HFF-Myc (cell line): ENCODE results near the gene SNX25.

Experiments
- DNase-seq: peaks from one replicate; pipeline ENCODE4 v3.0.0-alpha.2; 2011; ENCODE audit warnings: low read depth; ENCODE audit errors: extremely low read depth
- H3K4me3 ChIP-seq: replicated peaks from 2 replicates; pipeline ENCODE4 v1.5.1; 2011; ENCODE audit warnings: low read depth, mild to moderate bottlenecking, control low read depth, low read length
- CTCF ChIP-seq: IDR thresholded peaks from 2 replicates; pipeline ENCODE4 v1.5.1; 2012; ENCODE audit warnings: mild to moderate bottlenecking, low read depth, low read length, control low read depth; ENCODE audit errors: missing control alignments

SNX25 gene

GRCh38 chr4:185395956-185396723 is 186.7 kb downstream of the SNX25 start:
- no peak for TF ChIP-seq CTCF

GRCh38 chr4:185396724-185397385 is 187.5 kb downstream of the SNX25 start, which contains the start of gene ANKRD37:
TSS of gene ANKRD37 (plus strand) at chr4:185396841. CDS start at chr4:185396924, 83 bp downstream.
- DNase-seq: no peak
- peak within 1 kb of the TSS; percentile 64 for H3K4me3 ChIP-seq
- no peak for TF ChIP-seq CTCF

More at GRCh38 chr4:185395956-185396723, 186.7 kb downstream of the SNX25 start:
- peak overlapping the region; percentile 64 for H3K4me3 ChIP-seq
- DNase-seq: peak; percentile 82

- no peak overlapping the region for H3K4me3 ChIP-seq
- no peak for TF ChIP-seq CTCF
- no peak for DNase-seq
Observed at GRCh38 chr4:185398618-185399017, 189.2 kb downstream of the SNX25 start.

GRCh38 chr4:185399466-185399865 is 190.1 kb downstream of the SNX25 start:
- DNase-seq: no peak
- TF ChIP-seq CTCF: no peak
- no peak overlapping the region for H3K4me3 ChIP-seq

GRCh38 chr4:185404031-185404430 is 194.6 kb downstream of the SNX25 start:
- TF ChIP-seq CTCF: no peak
- no peak overlapping the region for H3K4me3 ChIP-seq
- no peak for DNase-seq

- TF ChIP-seq CTCF: no peak
- no peak overlapping the region for H3K4me3 ChIP-seq
- no peak for DNase-seq
Observed at GRCh38 chr4:185405296-185405999, 196.1 kb downstream of the SNX25 start.
